Keratinocyte (primary cell): ENCODE results near the gene NAA30. TPM values are rescaled to one million over a fixed set of nuclear protein-coding genes. Genes with fewer than 3 reads are reported as not detected.

Source experiments
- DNase-seq: peaks from one replicate; pipeline ENCODE4 v3.0.0-alpha.2; 2011; ENCODE audit warnings: low read depth, missing footprints, low spot score
- FAIRE-seq: peaks from 2 replicates; lab custom pipeline; 2011; peaks lifted over from hg19 to GRCh38; lab: Jason Lieb, UNC
- H2AFZ ChIP-seq: 2 replicates; pipeline ENCODE4 v1.6.0; 2012; ENCODE audit warnings: low read length, control low read depth, inconsistent platforms; ENCODE audit not compliant: control insufficient read depth
- H3K27ac ChIP-seq: 2 replicates; pipeline ENCODE4 v1.5.1; 2011; ENCODE audit warnings: low read length; ENCODE audit not compliant: control insufficient read depth, insufficient read depth
- H3K27me3 ChIP-seq: 3 replicates; pipeline ENCODE4 v1.6.0; 2011; ENCODE audit warnings: low read length; ENCODE audit not compliant: control insufficient read depth, insufficient read depth; ENCODE audit errors: extremely low read depth
- H3K36me3 ChIP-seq, 2 experiments: 2 replicates in 1 of 2; 3 replicates in 1 of 2; pipeline ENCODE4 v1.5.1; 2011; ENCODE audit warnings: low read length in 2 of 2, mild to moderate bottlenecking in 1 of 2; ENCODE audit not compliant: control insufficient read depth in 2 of 2, insufficient read depth in 2 of 2; ENCODE audit errors: extremely low read depth in 1 of 2
- H3K4me1 ChIP-seq: 3 replicates; pipeline ENCODE4 v1.5.1; 2011; ENCODE audit warnings: low read length; ENCODE audit not compliant: control insufficient read depth, insufficient read depth; ENCODE audit errors: extremely low read depth
- H3K4me2 ChIP-seq: 3 replicates; pipeline ENCODE4 v1.6.0; 2011; ENCODE audit warnings: low read depth, low read length; ENCODE audit not compliant: control insufficient read depth, insufficient read depth; ENCODE audit errors: extremely low read depth
- H3K4me3 ChIP-seq, 3 experiments: fragments of 200-600 bp in 1 of 3; sonication (generic) in 1 of 3; 2 replicates in 2 of 3; 3 replicates in 1 of 3; pipeline ENCODE4 v1.5.1; 2011 to 2016; ENCODE audit warnings: low read length in 3 of 3, mild to moderate bottlenecking in 3 of 3, control low read depth in 2 of 3, inconsistent platforms in 1 of 3, low read depth in 1 of 3, mixed read lengths in 1 of 3, mixed run types in 1 of 3, moderate library complexity in 1 of 3; ENCODE audit not compliant: control insufficient read depth in 2 of 3, insufficient read depth in 2 of 3; ENCODE audit errors: extremely low read depth in 1 of 3
- H3K79me2 ChIP-seq: 2 replicates; pipeline ENCODE4 v1.6.0; 2012; ENCODE audit warnings: low read length; ENCODE audit not compliant: control insufficient read depth, insufficient read depth
- H3K9ac ChIP-seq: 3 replicates; pipeline ENCODE4 v1.6.0; 2011; ENCODE audit warnings: low read length; ENCODE audit not compliant: control insufficient read depth, insufficient read depth; ENCODE audit errors: extremely low read depth
- H3K9me1 ChIP-seq: 3 replicates; pipeline ENCODE4 v1.6.0; 2011; ENCODE audit warnings: low read length; ENCODE audit not compliant: control insufficient read depth, insufficient read depth; ENCODE audit errors: extremely low read depth
- H3K9me3 ChIP-seq: 2 replicates; pipeline ENCODE4 v1.5.1; 2012; ENCODE audit warnings: low read depth, low read length; ENCODE audit not compliant: control insufficient read depth
- H4K20me1 ChIP-seq: 3 replicates; pipeline ENCODE4 v1.6.0; 2011; ENCODE audit warnings: low read length; ENCODE audit not compliant: control insufficient read depth, insufficient read depth; ENCODE audit errors: extremely low read depth
- EZH2 ChIP-seq: IDR thresholded peaks from one replicate; pipeline ENCODE4 v1.6.1; 2012; ENCODE audit warnings: inconsistent platforms, mild to moderate bottlenecking, low read length, moderate library complexity
- dilution Hi-C: fragments of 300-500 bp; cut with MboI; formaldehyde crosslinking; loops from one replicate; pipeline ENCODE4 v1.7.0; 2020; ENCODE audit warnings: low sequenced_read_pairs; ENCODE audit not compliant: extremely low pct_ligation_motif_present
- polyA plus RNA-seq, 5 experiments: library from polyadenylated mRNA; depleted of rRNA in 3 of 5; stranded (reverse) in 3 of 5; stranded (forward) in 1 of 5; unstranded in 1 of 5; fragments of >200 nt; gene quantifications; 1 replicate in 1 of 5; 2 replicates in 3 of 5; 3 replicates in 1 of 5; pipeline versions ENCODE4 v1.2.1 to v1.2.3, GENCODE V29; 2011 to 2012; ENCODE audit warnings: missing spikeins in 2 of 5, low read depth in 1 of 5, low replicate concordance in 1 of 5
- TF ChIP-seq, protein P1 (sequence below), 3 experiments: IDR thresholded peaks in 1 of 3; conservative IDR thresholded peaks in 1 of 3; optimal IDR thresholded peaks in 1 of 3; 2 replicates in 2 of 3; 3 replicates in 1 of 3; pipeline versions ENCODE3 to v1.5.1; 2011; ENCODE audit warnings: low read length in 3 of 3, mild to moderate bottlenecking in 3 of 3, moderate library complexity in 2 of 3, control low read depth in 1 of 3, inconsistent platforms in 1 of 3; ENCODE audit not compliant: insufficient read depth in 2 of 3; ENCODE audit errors: extremely low read depth in 1 of 3

Gene NAA30
- polyA plus RNA-seq, 1 donor (not counting 4 experiments of a cell fraction or from before 2014, with no cell fraction given) = 19.4 TPM

DNA sequence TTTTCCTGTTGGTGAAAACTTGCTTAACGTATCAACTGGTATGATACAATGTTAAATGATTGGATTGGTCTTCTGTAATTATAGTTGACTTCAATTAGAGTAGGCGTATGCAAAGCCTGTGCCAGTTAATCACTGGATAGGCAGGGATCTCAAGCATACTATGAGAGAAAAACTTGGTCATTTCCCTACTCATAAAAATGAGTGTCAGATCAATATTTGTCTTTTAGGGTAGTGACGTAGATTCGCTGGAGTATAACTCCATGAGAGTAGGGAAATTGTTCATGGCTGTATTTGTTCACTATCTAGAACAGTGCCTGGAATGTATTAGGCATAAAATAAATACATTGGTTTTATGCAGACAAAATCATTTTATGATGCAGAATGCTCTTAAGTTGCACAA lies 28.6 kb downstream of the NAA30 start:
- Histone ChIP-seq H3K4me1 (no peaks in the 10 kb centered on the region), H4K20me1 (no peaks in the 10 kb centered on the region)
- FAIRE-seq = no peak

DNA sequence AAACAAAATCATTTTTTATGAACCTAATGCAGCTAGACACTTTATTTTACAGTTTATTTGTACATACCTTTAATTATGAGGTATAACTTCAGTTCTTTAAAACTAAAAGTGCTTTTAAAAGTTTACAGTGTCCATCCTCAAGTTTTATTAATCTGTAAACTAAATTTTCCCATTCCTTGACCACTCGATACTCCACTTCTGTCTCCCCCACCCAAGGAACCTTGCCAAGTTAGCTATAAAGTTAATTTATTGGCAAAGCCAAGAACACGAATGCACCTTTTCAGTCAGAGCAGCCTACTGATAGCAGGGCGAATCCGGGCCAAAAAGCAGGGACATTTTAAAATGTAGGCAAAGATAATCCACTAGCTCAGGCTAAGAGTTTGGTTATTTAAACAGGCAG lies 29.6 kb downstream of the NAA30 start:
- no peaks in the 10 kb centered on the region for H3K79me2 ChIP-seq
- H3K4me3 ChIP-seq = no peak overlapping the region
- no peak for FAIRE-seq
- no peak overlapping the region for H2AFZ ChIP-seq
- no peak overlapping the region for H3K27ac ChIP-seq
- no peaks in the 10 kb centered on the region for H3K9me3 ChIP-seq
- dilution Hi-C loops = no loop called here
- no peak overlapping the region for H3K4me2 ChIP-seq
- no peaks in the 10 kb centered on the region for H3K27me3 ChIP-seq
- no peak for TF ChIP-seq EZH2
- TF ChIP-seq, protein P1, sequence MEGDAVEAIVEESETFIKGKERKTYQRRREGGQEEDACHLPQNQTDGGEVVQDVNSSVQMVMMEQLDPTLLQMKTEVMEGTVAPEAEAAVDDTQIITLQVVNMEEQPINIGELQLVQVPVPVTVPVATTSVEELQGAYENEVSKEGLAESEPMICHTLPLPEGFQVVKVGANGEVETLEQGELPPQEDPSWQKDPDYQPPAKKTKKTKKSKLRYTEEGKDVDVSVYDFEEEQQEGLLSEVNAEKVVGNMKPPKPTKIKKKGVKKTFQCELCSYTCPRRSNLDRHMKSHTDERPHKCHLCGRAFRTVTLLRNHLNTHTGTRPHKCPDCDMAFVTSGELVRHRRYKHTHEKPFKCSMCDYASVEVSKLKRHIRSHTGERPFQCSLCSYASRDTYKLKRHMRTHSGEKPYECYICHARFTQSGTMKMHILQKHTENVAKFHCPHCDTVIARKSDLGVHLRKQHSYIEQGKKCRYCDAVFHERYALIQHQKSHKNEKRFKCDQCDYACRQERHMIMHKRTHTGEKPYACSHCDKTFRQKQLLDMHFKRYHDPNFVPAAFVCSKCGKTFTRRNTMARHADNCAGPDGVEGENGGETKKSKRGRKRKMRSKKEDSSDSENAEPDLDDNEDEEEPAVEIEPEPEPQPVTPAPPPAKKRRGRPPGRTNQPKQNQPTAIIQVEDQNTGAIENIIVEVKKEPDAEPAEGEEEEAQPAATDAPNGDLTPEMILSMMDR (optimal IDR thresholded peaks at IDR 0.05 in 1 of 3, IDR thresholded peaks at IDR 0.05 in 1 of 3, conservative IDR thresholded peaks at IDR 0.05 in 1 of 3; ENCODE audit: extremely low read depth in 1 of 3, insufficient read depth in 2 of 3, low read length in 3 of 3) = no peak
- H3K4me1 ChIP-seq = no peaks in the 10 kb centered on the region
- H3K9ac ChIP-seq = no peak overlapping the region
- H4K20me1 ChIP-seq = no peaks in the 10 kb centered on the region
- H3K36me3 ChIP-seq = no peaks in the 10 kb centered on the region
- no peaks in the 10 kb centered on the region for H3K9me1 ChIP-seq
- no peak for DNase-seq

More for the DNA sequence above, 28.6 kb downstream of the NAA30 start:
- no peaks in the 10 kb centered on the region for H3K9me3 ChIP-seq
- H3K9me1 ChIP-seq = no peaks in the 10 kb centered on the region
- DNase-seq = no peak
- H3K9ac ChIP-seq = no peak overlapping the region
- H3K79me2 ChIP-seq = no peaks in the 10 kb centered on the region
- no peak overlapping the region for H3K27ac ChIP-seq
- no peak overlapping the region for H3K4me2 ChIP-seq
- H3K27me3 ChIP-seq = no peaks in the 10 kb centered on the region
- no peaks in the 10 kb centered on the region for H3K36me3 ChIP-seq
- no peak overlapping the region for H3K4me3 ChIP-seq
- TF ChIP-seq, protein P1 (optimal IDR thresholded peaks at IDR 0.05 in 1 of 3, IDR thresholded peaks at IDR 0.05 in 1 of 3, conservative IDR thresholded peaks at IDR 0.05 in 1 of 3; ENCODE audit: extremely low read depth in 1 of 3, insufficient read depth in 2 of 3, low read length in 3 of 3) = no peak
- no peak for TF ChIP-seq EZH2
- no peak overlapping the region for H2AFZ ChIP-seq
- dilution Hi-C loops = no loop called here
